SW 1271 (cell line): ENCODE results near the gene PSME3IP1.
"Not testable (repeated sequence)": the region's sequence is repeated elsewhere in the genome, so short reads cannot be mapped to it uniquely, and the experiment has no call there.

ENCODE experiments used
- DNase-seq, 2 experiments: peaks; one replicate each; lab custom pipeline; 2025; lab: John Stamatoyannopoulos, UW

The PSME3IP1 gene

DNA sequence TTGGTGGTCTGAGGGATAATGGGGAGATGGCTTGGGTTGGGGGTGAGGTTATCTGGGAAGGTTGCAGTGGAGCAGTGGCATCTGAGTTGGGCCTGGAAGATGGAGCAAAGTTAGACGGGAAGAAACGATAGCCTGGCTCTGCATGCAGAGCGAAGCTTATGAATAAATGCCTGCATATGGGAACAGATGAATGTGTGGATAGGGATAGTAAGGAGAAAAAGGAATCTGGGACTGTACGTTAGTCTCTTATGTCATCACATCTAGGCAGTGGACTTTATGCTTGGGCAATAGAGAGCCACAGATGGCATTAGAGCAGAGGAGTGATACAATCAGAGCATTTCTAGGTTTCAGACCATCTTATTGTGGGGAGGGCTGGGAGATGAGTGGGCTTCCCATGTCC is 60.5 kb downstream of the PSME3IP1 start:
- no peak for DNase-seq

DNA sequence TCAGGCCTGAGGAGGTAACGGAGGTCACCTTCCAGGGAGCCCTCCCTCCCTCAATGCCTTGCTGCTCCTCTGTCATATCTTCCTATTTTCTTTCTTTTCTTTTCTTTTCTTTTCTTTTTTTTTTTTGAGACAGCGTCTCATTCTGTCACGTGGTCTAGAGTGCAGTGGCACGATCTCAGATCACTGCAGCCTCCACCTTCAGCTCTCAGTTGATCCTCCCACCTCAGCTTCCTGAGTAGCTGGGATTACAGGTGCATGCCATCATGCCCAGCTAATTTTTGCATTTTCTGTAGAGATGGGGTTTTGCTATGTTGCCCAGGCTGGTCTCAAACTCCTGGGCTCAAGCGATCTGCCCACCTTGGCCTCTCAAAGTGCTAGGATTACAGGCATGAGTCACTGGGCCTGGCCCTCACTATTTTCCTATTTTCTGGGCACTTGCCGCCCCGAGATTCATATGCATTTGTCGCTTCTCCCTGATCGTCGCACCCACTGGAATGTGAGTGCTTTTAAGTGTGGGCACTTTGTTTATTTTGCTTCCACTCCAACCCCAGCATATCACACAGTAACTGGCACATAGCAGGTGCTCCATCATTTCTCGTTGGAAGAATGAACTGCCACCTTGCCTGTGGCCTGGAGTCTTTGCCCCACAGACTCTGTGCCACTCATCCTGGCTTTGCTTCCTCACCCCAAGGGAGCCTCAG is 61.7 kb downstream of the PSME3IP1 start:
- no peak for DNase-seq

DNA sequence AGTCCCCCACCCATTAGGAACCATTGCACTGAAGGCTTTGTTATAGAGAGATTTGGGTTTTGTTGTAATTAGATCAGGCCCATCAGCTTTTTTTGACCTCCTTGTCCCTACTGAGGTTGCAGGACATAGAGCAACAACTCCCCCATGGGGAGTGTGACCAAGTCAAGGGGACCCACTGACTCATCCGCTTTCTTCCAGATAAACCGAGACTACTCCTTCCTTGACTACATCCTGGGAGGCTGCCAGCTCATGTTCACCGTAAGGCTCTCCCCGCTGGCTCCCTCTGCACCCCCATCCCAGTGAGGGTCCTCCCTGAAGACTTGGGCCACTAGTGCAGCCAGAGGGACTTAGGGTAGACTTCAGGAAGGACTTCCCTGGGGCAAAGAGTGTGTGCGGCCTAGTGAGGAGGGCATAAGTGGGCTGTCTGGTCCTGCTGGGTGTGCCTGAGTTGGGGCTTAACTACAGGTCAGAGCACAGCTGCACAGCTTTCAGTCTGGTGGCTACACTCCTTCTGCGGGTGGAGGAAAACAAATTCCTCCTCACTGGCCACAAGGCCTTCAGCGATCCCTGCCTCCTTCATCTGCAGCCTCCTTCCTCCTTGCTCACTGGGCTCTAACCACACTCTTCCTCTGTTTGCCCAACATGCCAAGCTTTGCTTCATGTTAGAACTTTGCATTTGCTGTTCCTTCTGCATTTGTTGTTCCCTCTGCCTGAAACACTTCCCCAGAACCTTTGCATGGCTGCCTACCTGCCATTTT is 62.4 kb downstream of the PSME3IP1 start:
- DNase-seq: no peak

DNA sequence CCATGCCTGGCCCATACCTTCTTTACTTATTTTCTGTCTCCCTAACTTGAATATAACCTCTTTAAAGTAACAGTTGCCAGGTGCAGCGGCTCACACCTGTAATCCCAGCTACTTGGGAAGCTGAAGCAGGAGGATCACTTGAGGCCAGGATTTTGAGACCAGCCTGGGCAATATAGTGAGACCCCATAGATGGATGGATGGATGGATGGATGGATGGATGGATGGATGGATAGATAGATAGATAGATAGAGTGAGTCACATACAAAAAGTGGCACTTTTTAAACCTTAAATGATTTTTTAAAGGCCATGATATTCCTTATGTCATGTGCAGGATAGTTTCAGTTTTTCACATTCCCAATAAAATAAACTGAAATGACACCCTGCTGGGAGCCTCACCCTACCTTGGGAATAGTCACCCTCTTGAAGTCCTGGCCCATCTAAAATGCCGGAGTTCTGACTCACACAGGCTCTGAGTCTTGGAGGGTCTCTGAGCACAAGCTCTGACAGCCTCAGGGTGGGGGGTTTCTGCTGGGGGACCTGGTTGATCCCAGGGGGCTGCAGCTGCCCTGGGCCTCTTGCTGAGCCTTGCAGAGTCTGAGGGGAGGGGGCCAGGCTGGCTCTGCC is 67.3 kb downstream of the PSME3IP1 start:
- no peak for DNase-seq

DNA sequence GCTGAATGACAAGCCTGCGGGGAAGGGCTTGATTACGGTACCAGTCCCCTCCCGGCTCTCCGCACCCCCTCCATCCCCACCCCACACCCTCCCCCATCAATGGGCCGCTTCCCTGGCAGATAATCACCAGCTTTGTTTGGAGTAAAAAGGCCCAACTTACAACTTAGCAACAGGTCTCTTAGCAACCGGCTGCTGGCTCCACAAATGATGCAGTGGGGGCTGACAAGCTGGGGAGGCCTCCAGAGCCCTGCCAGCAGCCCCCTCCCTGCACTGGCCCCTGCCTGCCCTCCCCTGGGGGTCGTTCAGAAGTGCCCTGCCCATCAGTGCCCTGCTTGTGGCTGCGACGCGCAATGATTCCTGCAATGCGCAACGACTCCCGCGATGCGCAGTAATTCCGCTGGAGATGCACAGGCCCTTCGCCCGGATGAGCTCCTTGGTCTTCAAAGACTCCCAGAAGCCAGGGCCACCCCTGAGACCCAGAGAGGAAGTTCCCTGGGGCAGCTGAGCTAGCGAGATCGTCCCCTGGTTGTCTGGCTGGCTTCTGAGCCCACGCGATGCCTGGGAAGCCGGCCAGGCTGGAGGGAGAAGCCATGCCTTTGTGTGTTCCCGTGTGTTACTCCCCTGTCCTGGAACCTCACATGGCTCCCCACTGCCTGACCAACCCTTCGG is 70.2 kb downstream of the PSME3IP1 start:
- DNase-seq: no peak

DNA sequence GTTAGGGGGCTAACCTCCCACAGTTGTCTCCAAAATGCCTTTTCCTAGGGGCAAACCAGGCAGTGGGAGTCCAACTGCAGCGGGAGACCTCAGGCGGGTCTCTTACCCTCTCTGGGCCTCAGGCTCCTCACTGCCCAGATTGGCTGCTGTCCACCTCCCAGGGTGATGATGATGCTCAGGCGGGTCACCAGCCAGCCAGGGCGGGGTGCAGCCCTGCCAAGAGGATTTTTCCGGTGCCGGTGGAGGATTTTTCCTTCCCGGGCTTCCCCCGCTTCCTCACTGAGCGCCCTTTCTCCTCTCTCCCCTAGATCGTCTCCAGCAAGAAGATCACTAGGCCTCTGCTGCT is 70.7 kb downstream of the PSME3IP1 start:
- DNase-seq: no peak

DNA sequence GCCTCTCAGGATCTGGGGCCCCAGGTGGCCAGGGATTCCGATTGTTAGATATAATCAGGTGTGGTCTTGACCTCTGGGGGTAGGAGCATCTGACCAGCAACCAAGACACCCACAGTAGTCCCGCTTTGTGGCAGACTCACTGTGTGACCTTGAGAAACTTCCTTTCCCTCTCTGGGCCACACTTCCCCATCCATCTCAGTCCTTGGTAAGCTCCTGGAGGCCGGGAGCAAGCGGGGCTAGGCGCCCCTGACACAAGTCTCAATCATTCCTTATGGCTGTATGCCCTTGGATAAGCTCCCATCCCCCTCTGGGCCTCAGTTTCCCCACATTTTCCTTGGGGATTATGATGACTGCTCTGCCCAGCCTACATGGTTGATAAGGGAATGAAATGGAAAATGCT is 72.2 kb downstream of the PSME3IP1 start:
- DNase-seq: no peak

DNA sequence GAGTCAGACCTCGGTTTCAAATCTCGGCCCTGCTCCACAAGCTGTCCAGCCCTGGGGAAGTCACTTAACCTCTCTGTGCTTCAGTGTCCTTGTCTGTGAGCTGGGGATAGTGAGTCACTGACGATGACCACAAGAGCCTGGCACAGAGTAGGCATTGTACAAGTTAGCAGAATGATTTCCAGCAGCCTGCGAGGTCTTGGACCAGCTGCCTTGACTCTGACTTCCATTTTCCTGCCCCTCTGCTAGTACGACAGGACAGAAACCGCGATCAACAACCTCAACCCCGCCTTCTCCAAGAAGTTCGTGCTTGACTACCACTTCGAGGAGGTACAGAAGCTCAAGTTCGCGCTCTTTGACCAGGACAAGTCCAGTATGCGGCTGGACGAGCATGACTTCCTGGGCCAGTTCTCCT is 72.8 kb downstream of the PSME3IP1 start:
- no peak for DNase-seq

DNA sequence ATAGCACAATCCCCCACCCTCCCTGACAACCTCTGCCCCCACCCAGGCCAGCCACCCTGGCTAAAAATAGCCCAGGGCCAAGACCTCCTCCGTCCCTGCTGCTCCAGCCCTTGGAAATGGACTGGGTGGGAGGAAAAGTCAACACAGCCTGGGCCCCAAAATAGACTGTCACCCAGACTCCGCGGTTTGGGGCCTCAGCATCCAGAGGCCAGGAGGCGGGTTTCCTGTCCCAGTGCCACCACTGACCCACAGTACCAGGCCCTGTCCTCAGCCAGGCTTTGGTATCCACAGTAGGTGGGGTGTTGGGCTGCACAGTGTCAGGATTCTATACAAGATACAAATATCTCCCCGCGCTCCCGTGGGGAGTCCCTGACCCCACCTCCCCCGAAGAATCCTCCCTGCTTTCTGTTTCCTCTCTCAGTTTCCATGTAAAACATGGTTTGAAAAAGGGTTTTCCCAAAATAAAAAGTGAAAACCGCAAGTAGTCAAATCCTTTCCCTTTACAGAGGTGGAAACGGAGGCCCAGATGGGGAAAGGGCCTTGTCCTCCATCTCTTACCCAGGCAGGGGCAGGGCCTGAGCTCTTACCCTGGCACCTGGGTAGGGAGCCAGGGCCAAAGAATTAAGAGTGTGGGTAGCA is 73.3 kb downstream of the PSME3IP1 start:
- no peak for DNase-seq

DNA sequence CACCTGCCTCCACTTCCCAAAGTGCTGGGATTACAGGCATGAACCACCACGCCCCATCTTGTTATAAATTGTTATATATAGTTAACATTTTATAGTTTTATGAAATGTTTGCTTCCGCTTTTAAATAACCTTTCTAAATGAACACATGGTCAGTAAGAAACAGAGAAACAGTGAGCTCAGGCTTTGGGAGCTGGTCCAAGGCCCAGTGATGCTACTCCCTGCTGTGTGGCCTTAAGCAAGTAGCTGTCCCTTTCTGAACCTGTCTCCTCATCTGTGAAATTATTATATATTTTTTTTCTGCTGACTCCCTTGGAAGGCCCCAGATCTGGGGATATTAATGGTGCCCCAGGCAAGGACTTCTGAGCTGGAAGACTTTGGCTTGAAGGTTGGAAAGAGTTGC is 74.4 kb downstream of the PSME3IP1 start:
- DNase-seq: no peak

DNA sequence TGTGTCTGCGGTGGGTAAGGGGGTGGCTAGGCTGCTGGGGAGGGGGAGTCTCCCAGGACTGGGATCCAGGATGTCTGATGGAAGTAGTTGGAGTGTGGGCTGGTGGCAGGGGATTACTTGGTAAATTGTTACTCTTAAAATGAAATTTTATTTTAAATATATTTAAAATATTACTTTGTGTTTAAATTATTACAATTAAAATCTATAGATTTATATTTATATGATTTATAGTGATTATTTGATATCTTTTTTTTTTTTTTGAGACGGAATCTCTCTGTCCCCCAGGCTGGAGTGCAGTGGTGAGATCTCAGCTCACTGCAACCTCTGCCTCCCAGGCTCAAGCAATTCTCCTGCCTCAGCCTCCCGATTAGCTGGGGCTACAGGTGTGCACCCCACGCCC is 74.9 kb downstream of the PSME3IP1 start:
- no peak for DNase-seq

DNA sequence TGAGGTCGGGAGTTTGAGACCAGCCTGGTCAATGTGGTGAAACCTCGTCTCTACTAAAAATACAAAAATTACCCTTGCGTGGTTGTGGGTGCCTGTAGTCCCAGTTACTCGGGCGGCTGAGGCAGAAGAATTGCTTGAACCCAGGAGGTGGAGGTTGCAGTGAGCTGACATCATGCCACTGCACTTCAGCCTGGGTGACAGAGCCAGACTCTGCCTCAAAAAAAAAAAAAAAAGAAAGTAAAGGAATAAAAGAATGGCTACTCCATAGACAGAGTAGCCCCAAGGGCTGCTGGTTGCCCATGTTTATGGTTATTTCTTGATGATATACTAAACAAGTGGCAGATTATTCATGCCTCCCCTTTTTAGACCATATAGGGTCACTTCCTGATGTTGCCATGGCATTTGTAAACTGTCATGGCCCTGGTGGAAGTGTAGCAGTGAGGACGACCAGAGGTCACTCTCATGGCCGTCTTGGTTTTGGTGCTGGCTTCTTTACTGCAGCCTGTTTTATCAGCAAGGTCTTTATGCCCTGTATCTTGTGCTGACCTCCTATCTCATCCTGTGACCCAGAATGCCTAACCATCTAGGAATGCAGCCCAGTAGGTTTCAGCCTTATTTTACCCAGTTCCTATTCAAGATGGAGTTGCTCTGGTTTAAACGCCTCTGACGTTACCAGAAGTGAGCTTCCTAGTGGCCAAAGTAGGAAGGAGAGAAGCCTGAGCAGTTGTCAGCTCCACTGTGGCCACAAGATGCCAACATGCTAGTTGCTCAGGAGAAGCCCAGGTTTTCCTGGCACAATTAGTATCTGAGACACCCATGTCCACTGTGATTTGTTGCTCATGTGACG is 76.4 kb downstream of the PSME3IP1 start:
- not testable (repeated sequence) for DNase-seq

DNA sequence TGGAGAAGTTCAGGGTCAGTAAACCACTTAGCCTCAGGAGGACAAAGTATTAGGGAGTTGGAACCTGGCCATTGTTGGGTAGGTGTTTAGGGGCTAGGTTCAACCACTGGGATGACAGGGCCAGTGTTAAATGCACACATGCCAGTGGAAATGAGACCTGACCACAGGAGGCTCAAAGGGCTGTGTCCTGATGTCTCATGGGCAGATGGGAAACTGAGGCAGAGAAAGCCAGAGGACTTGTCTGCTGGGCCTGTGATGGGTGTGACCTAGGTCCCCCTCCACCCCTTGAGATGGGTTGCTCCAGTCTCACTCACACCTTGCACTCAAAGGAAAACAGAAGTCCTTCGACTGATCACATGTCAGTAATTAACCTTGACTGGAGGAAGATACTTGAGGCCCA is 77.4 kb downstream of the PSME3IP1 start:
- no peak for DNase-seq

DNA sequence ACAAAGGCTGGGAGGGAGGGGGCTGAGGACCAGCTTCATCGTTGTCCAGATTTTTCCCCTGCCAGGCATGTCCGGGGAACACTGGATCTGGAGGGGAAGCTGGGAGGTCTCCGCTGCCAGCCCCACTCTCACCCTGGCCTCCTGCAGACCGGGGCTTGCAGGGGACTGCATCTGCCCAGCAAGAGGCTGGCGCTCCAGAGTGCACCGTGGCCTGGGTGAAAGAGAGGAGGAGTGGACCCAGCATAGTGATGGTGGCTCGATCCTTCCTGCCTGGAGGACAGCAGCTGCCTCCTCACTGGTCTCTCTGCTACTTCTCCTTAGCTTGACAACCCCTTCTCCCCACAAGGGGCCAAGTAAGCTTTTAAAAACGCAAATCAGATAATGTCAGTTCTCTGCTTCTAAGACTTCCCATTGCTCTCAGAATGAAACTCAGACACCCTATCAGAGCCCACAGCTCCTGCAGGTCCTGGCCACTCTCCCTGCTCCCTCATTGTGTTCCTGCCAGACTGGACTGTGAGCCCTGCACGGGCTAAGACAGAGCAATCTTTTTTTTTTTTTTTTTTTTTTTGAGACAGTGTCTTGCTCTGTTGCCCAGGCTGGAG is 78.4 kb downstream of the PSME3IP1 start:
- DNase-seq: no peak

DNA sequence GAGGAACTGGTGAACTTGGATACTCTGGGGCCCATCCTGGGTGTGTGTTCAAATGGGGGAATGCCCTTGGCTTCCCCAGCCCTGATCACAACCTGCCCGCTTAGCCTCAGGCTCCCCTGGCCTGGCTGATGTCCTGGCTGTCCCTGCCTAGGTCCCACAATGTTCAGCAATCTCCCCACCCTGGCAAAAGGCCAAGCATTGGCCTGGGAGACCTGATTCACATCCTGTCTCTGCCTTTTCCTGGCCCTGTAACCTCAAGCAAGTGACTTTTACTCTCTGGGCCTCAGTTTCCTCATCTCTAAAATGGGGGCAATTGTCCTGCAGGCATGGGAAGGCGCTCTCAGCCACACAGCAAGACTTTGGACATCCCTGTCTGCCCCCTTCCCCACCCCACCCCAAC is 79.1 kb downstream of the PSME3IP1 start:
- DNase-seq: peak in 1 of 2 experiments; percentile 6

DNA sequence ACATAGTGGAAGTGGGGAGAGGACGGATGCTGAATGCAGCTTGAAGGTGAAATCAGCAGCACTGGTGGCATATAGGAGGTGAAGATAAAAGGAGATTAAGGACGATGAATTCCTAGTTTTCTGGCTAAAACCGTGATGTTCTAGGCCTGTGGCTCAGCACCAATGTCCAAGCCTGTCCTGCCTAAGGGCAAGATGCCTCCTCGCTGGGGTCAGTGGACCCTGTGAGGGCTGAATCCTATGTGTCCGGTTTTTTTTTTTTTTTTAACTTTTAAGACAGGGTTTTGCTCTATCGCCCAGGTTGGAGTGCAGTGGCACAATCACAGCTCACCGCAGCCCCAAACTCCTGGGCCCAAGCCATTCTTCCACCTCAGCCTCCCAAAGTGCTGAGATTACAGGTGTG is 80.7 kb downstream of the PSME3IP1 start:
- DNase-seq: no peak

DNA sequence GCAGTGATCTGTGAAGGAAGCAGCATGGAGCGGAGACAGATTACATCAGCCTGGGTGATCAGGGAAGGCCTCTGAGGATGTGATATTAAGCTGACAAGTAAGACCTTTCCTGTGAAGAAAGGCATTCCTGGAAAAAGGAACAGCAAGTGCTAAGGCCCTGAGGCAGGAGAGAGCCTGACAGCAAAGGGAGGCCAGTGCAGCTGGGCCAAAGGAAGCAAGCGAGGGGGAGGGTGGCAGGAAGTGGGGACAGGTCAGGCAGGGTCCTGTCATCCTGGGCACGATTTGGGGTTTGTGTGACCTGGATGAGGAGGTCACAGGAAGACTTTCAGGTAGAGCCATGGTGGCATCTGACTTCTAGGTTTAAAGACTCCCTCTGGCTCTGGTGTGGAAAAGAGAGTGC is 81.1 kb downstream of the PSME3IP1 start:
- DNase-seq: no peak

DNA sequence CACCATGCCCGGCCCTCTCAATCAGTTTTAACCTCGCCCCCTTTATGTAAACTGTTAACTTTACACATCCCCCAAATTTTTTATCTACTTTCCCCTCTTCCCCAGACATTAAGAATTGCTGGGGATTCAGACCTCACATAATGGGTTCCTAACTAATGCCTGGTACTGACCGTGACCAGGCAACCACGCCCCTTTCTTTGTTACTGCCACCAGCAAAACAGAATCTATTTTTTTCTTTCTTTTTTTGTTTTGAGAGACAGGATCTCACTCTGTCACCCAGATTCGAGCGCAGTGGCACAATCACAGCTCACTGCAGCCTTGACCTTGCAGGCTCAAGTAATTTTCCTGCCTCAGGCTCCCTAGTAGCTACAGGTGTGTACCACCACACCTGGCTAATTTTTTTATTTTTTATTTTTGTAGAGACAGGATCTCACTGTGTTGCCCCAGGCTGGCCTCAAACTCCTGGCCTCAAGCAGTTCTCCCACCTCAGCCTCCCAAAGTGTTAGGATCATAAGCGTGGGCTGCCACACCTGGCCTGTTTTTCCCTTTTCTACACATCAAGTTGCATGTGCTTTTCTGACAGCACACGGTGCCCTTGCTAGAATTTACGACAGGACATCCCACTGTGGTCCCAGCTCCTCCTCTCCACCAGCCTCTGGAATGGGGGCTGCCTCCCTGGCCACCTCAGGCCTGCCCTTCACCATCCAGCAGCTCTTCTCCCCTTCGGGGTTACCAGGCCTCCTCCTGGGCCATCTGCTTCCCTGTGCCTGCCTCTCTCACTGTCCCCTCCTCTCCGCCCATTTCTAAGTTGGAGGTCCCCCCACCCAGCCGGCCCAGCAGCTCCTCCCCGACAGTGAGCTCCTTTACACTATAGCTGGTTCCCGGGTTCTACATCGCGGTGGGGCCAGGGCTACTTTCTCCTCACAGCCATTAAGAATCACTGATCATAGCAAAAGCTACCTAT is 82.7 kb downstream of the PSME3IP1 start:
- no peak for DNase-seq
